Stimulated activated CD4-positive, alpha-beta T cell treated with anti-CD3 and anti-CD28 coated beads, TNF-alpha, amount 100 ng/mL, for 24 hours (primary cell): ENCODE data around the gene TASP1.

ENCODE experiments used
- DNase-seq, 3 experiments: peaks; one replicate each; pipeline ENCODE4 v3.0.0-alpha.2; 2020; ENCODE audit warnings: low read depth in 3 of 3

Gene TASP1

DNA sequence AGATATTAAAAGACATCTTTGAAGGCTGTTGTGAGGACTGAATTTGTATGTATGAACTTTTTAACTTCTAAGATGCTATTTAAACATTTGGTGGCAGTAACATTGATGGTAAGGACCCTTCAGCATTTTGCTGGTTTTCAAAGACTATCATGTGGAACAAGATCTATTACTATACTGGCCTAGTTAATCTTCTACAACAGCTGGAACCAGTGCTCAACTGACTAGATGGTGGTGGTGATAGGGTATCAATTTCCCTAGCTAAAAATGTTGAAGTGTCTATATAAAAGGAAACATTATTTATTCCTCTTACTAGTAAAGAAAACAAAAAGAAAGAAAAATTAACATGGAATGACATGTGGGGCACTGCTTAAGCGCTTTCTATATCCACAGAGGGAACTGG, 195.7 kb downstream of the TASP1 start:
- DNase-seq = no peak

DNA sequence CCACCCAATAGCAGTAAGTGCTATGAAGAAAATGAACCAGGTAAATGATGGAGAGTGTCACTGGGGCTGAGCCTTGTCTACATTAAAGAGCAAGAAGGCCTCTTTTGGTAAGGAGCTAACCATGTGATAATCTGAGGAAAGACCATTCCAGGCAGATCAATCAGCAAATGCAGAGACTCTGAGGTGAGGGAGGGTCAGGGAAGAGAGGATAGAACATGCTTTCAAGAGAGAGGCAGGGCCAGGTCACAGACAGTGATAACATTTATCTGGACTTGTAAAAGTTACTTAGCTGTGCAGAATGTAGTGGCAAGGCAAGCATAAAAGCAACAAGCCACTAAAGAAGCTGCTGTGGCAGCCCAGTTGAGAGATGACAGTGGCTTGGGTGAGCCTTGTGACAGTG, 197.3 kb downstream of the TASP1 start:
- DNase-seq = no peak

DNA sequence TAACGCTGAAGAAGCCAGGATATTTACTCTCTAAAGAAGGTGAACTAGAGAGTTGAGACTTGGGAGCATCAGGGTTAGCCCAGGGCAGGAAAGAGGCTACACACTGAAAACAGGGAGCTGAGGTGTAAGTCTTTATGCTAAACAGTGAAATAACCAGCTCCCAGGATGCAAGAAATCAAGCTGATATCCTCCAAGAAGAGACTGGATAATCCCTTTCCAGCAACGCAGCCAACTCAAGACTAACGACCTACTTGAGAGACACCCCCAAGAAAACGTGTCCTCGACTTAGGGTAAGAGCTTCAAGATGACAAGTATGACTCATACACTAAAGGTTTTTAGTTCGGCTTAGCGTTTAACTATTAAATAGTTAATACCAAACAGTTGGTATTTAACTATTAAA, 202.2 kb downstream of the TASP1 start:
- DNase-seq = no peak

DNA sequence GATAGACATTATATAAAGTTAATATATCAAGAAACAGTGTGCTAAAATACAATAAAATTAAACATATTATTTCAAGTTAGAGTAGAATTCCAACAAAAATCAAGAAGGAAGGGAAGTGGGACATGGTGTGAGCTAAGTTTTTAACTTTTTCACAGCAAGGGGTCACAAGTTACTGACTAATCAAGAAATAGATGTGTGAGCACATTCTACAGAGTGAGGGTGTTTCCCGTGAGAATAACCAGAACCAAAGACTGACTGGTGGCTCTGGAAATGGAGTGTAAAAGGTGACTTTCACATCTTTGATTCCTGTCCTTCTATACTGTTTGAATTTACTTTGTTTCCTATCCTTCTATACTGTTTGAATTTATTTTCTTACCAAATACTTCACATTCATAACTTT, 206.6 kb downstream of the TASP1 start:
- no peak for DNase-seq

DNA sequence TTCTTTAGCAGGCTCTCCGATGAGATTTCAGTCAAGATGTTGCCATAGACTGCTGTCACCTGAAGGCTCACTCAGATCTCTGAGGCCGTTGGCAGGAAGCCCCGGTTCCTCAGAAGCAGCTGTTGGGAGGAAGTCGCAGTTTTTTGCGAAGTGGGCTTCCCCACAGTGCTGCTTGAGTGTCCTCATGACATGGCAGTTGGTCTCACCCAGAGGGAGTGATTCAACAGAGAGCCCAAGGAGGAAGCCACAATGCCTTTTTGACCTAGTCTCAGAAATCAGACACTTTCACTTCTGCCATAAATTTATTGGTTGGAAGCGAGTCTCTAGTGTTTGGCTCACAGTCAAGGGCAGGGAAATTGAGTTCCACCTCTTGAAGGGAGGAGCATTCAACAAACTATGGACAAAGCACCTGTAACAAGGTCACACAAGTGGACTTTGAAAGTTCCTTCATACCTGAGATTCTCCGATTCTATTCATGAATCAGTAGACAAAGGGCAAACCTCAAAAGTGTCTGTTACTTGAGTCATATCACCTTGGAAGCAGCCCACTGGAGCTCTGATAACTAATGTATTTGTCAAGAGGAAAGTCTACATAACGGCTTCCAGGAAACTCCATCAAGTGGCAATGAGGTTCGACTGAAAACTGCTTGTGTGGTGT, 208.3 kb downstream of the TASP1 start:
- peak in 1 of 3 experiments; percentile 8 for DNase-seq

DNA sequence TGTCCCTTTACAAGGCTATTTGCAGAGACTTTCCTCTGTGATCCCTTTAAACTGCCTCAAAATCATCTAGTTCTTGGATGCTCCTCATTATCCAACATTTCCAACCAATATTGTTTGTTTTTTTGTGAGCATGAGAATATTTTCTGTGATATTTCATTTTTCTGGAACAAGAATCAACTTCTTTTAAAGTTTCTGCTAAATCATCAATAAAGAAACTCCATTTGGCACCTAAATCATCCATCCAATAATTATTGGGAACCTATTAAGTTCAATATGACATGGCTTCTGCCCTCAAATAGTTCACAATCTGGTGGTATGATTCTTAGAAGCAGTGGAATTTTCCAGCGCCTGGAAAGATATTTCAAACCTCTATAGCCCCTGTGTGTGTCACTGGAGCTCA, 210.0 kb downstream of the TASP1 start:
- no peak for DNase-seq

DNA sequence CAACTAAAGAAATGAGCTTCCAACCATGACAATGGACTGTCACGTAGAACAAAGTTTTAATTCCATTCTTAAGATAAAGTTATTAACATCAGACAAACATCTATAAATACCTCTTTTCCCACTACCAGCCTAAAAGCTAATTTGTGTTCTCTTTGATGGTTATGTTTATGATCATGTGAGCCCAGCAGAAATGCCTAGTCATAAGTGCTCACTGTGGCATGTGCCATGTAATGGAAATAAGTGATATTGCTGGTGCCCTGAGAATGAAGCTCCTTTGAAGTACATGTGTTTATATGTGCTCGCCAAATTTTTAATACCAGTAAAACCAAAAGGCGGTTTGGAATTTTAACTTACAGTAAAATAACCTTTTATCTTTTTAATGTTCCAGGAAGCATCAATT, 211.9 kb downstream of the TASP1 start:
- no peak for DNase-seq

DNA sequence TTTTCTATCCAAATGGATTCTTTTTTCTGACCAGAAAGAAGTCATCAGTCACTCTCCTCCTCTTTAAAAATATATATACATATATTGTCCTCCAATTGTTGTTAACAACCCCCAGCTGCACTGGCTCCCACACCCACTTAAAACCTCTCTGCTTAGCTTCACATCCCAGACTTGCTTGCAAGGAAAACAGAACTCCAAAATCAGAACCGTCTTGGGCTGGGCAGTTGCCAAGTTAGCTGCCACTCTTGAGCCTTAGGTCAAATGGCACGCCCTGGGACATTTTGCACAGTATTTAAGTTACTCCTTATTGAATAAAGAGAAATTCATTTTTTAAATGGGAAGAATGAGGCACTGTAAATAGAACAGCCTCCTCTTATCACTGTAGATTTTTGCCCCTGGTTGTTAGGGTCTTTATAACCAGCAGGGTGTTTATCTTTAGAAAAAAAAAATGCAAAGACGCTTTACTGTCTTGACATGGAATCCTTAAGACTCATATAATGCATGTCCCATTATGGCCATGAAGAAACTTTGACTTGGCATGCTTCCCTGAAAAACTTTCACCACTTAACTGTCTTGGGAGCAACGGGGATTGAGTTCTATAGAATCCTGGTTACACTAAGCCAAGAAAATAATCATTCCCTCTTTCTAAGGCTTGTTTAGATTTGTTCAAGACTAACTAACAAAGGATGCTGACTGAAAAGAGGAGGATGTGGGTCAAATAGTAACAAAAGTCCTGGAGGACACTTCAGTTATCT, 213.2 kb downstream of the TASP1 start:
- DNase-seq = no peak

DNA sequence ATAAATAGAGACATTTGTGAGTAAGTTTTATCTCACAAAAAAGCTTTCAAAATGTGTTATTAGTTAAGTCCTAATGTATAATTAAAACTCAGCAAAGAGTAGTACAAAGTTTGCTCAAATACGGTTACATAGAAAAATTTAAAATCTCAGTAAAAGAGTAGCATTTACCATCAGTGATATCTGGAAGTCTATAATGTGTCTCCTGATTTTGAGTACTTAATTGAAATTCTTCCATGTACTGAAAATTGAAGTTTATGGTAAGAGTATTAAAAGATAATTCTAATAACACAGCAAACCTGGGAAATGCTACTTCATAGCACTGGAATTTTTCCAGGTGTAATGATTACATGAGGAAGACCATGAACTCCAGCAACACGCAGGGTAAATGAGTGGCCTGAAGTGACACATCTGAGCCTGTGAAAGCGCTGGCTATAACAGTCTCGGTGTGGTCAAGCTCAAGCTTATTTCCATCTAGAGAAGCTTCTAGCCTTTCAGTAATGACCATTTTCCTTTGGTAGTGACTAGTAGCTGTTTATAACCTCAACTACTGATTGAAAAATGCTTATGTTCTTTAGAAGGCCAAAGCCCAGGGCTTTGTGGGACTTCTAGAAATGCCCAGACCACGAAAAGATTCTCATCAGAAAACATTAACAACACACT, 214.4 kb downstream of the TASP1 start:
- no peak for DNase-seq

DNA sequence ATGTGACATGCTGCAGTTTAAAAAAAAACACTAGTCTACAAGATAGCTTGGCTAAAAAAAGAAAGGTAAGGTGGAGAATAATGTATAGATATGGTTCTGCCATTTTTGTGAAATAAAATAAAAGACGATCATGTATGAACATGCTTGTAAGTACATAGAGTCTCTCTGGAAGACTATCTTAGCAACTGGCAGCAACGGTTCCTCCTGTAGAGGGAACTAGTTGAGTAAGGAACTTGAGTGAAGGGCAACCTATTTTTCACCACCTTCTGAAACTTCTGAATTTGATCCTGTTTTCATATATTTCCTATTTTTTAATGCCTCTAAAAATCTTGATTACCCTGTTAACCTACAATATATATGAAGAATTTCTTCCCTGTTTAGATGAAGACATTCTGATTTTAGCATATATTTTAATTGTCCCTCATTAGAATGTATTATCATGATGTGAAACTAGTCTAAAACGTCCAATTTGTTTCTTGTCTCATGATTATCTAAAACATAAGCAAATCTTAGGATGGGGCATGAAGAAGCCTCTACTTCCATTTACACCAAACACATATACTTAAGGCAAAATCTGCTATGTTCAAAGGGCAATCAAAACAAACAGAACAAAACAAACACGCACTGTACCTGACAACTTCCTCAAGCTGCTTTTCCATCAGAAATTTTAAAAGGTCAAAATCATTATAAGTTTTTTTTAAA, 215.1 kb downstream of the TASP1 start:
- no peak for DNase-seq

DNA sequence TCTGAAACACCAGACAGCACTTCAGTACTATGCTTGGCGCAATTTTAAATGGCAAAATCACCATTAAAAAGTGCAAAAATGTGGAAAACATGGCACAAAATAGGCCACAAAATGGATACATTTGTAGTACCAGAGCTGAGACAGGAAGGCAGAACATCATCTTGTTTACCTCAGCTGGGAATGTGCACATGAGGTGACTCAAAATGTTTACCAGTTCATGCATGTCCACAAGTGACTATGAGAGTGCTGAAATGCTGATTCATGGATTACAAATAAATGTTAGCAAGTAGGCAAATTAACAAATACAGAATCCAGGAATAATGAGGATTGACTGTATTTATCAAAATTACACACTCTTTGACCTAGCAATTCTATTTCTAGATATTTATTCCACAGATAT, 216.1 kb downstream of the TASP1 start:
- DNase-seq = no peak

DNA sequence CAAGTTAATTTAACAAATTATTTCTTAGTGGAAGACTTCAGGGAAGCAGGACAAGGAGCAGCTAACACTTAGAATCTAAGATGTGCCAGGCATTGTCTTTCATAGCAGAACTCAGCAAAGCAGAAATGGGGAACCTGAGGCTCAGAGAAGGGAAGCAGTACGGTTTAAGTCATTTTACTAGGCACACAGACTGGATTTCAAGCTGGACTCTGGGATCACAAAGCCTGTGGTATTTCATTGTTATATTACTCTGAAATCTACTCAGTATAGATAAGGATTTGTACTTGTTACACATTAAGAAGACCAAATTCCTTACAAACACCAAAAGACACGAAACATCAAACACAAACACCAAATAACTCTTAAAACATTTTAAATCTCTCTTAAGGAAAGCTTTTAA, 218.1 kb downstream of the TASP1 start:
- no peak for DNase-seq

DNA sequence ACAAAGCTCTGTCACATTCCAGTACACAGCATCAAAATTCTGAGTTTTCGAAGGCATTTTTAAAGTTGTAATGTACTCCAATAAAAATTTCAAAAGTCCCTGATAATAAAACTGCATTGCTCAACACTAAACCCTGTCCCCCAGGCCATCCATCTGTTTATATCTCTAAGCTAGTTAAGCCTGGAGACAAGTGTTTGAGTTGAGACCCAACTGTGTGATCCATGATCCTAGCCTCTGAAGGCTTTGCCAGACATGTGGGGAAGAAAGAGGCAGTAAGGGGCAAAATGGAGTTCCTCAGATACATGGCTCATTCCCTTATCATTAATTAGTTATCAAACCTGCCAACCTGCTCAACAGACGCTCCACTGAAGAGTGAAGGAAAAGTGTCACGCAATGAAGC, 219.3 kb downstream of the TASP1 start:
- no peak for DNase-seq

DNA sequence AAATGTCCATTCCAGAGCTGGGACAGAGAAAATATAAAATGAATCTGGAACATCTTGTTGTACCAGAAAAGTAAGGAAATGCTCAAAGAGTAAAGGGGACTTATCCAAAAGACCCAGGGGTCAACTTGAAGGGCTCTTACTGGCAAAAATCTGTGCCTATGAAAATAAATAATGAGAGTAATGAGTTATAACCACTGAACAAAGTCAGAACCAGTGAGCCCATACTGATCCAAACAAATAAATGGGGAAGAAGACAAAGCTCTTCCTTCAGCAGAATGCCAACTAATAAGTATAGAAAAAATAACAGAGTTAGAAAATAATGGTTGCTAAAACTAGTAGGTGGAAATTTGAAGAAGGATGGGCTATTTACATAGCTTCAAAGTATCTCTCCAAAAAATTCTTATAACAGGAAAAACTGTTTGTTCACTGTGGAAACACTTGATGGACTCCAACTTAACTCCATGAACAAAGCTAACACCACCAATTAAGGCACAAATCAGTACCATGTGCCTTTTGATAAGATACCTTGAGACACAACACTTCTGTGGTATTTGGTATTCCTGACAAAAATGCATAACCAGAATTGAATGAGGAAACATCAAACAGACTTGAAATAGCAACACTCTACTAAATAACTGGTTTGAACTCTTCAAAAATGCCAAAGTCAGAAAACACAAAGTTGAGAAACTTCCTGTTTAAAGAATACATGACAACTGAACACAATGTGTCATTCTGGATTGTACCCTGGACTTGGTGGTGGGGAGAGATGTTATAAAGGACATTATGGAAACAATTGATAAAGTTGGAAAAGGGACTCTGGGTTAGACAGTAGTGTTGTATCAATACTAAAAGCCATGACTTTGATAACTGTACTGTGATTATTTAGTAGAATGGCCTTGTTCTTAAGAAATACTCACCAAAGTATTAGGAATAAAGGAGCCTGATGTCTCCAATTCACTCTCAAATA, 220.2 kb downstream of the TASP1 start:
- no peak for DNase-seq

DNA sequence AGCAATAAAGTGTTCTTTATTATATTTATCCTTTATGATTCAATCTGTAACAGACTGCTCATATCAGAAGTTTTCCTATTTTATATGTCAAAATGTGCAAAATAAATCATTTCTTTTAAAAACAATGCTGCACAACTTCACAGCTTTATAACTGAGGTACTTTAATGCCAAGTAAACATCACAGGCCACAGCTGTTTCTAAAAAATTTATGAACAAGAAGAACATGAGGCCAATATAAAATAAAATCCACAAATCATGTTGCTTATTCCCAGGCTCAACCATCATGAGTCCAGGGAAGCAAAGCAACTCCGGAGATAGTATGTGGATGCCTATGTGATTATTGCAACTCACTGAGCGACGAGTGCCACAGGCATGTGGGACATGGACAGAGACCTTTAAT, 222.2 kb downstream of the TASP1 start:
- DNase-seq = no peak

DNA sequence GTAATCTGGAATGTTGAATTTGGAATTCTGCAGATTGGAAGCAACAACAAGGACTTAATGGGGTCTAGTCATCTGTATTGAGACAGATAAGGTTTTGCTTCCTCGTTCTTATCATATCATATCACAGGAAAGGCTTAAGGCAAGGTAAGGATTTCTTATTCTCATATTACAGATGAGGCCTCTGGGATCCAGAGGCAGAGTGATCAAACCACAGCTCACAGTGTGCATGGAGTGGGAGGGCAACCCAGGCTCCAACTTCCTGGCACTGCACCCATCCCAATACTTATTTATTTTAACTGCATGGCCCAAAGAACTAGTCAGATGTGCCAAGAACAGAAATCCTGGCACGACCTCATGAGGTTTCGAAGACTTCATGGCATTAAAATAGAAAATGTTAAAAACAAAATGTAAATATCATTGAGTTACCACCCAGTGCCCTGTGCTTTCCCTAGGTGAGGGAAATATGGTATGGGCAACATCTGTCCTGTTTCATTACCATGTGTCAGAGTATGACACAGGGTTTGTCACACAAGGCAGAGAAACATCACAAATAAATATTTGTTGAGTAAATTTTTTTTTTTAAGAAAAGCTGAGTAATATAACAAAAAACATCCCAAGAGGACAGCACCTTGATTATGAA, 225.8 kb downstream of the TASP1 start:
- DNase-seq = no peak

DNA sequence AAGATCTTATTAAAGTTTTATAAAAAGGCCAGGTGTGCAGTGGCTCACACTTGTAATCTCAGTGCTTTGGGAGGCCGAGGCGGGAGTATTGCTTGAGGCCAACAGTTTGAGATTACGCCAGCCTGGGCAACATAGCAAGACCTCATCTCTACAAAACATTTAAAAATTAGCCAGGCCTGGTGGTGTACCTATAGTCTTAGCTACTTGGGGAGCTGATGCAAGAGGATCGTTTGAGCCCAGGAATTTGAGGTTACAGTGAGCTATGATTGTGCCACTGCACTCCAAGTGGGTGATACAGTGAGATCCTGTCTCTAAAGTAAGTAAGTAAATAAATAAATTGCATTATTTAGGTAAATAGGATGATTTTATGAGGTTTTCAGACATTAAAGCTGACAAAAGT, 234.4 kb downstream of the TASP1 start:
- DNase-seq = no peak

DNA sequence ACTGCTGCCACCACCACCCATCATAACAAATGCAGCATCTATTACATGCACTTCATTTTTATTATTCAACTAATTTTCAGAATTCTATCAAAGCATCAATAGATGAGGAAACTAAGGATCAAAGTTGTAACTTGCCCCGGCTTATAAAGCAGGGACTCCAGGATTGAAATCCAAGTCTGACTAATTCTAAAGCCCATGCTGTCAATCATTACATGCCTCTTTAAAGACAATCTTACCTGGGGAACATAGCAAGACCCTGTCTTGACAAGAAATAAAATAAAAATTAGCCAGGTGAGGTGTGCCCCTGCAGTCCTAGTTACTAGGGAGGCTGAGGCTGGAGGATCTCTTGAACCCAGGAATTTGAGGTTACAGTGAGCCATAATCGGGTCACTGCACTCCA, 235.3 kb downstream of the TASP1 start:
- no peak for DNase-seq

DNA sequence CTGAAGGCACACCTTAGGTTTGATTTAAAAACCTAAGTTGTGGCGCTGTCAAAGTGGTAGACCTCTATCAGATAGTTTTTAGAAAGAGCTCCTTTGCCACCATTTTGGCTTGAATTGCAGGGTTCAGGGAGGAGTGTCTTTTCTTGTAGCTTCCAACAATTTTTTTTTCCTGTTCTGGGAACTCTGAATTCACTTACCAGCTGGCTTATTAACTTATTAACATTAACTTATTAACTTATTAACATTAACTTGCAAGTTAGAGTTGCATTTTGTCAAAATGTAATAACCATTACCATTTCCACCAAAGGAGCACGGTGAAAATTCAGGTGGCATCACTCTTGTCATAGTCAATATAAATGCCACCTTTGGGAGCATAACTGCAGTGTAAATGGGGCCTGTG, 235.7 kb downstream of the TASP1 start:
- no peak for DNase-seq

DNA sequence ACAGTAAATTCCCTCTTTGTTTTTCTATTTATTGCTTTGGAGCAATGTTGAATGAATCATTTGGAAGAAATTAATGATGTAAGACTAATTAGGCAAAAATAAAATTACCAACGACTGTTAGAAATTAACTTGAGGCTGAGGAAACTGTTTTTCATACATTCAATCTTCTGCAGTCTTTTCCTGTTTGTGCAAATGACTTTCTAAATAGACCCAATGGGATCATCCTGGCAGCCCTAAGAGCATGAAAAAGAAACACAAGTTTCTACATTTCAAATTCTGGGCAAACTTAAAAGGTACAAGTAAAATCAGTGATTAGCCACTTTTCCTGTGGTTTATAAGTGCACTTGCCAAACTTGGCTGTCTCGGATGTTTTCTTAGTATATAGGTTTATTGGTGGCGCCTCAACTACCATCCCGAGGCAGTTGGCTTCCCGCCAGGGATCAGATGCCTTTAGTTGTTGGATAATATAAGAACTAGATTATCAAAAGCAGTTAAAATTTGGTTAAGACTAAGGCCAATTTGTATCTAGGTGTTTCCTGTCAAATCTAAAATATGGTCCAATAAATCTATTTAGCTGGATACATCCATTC, 236.5 kb downstream of the TASP1 start:
- DNase-seq = no peak

DNA sequence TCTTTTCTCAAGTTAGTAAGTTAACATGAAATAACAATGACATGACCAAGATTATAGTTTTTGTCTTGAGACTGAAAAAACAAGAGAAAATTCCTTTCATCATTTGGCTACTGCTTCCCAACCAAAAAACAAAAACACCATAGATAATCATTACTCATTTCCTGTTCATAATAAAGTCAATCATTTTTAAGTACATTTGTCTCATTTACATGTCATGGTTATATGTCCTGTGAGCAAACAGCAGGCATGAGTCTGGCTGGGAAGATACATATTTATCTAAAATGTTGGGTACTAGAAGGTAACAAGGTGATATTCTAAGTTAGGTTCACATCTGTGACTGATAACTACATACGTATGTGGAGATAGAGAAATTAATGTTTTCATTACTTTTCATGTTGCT, 237.1 kb downstream of the TASP1 start:
- DNase-seq = no peak
